GM12878 (cell line): ENCODE measurements around the gene TACC3. TPM values are rescaled to one million over a fixed set of nuclear protein-coding genes. Genes with fewer than 3 reads are reported as not detected.

Experiments used
- ATAC-seq: fragments of 200-7000 bp; cut with Tn5 transposase; 3 replicates; pipeline ENCODE4 v1.9.1; 2020; ENCODE audit warnings: mild to moderate bottlenecking, moderate library complexity
- BruUV-seq: library from RNA; stranded (reverse); fragments of 400-500 nt; replicated peaks from 2 replicates; lab custom pipeline; 2021; lab: Mats Ljungman, UMichigan
- CTCF ChIA-PET: fragments of 300-600 bp; sonication (Branson Sonifier 250); formaldehyde crosslinking; extraction: SDS; loops from one replicate; lab custom pipeline; 2021; ENCODE audit warnings: inconsistent platforms; lab: Yijun Ruan, JAX
- POLR2A ChIA-PET: fragments of 350-600 bp; formaldehyde crosslinking; extraction: SDS; loops from one replicate; lab custom pipeline; 2021; ENCODE audit warnings: inconsistent platforms; lab: Charles Lee
- RAD21 ChIA-PET: fragments of 300-600 bp; sonication (Branson Sonifier 250); formaldehyde crosslinking; loops from one replicate; lab custom pipeline; 2023; ENCODE audit warnings: antibody characterized with exemption; ENCODE audit not compliant: unreplicated experiment; lab: Charles Lee
- SMC1A ChIA-PET: fragments of 300-600 bp; sonication (Branson Sonifier 250); formaldehyde crosslinking; loops from one replicate; lab custom pipeline; 2023; ENCODE audit not compliant: unreplicated experiment, uncharacterized antibody; lab: Charles Lee
- DNase-seq: peaks from one replicate; pipeline ENCODE4 v3.0.0-alpha.2; 2011; ENCODE audit warnings: low read depth, low spot score
- FAIRE-seq: peaks from 3 replicates; lab custom pipeline; 2011; peaks lifted over from hg19 to GRCh38; lab: Jason Lieb, UNC
- H2AFZ ChIP-seq: 2 replicates; pipeline ENCODE4 v1.6.0; 2011; ENCODE audit warnings: low read depth, low read length, control low read depth; ENCODE audit not compliant: control insufficient read depth
- H3K27ac ChIP-seq: 2 replicates; pipeline ENCODE4 v1.5.1; 2011; ENCODE audit warnings: control low read depth; ENCODE audit not compliant: control insufficient read depth, insufficient read depth
- H3K27me3 ChIP-seq, 2 experiments: replicated peaks in 1 of 2; 2 replicates each; pipeline versions ENCODE4 v1.6.0 to v1.6.1; 2011; ENCODE audit warnings: low read length in 1 of 2; ENCODE audit not compliant: control insufficient read depth in 2 of 2, insufficient read depth in 2 of 2
- H3K36me3 ChIP-seq, 2 experiments: 2 replicates each; pipeline ENCODE4 v1.5.1; 2011; ENCODE audit warnings: low read length in 1 of 2; ENCODE audit not compliant: control insufficient read depth in 2 of 2, insufficient read depth in 2 of 2
- H3K4me1 ChIP-seq: 2 replicates; pipeline ENCODE4 v1.6.1; 2011; ENCODE audit warnings: mild to moderate bottlenecking, low read length, moderate library complexity, mixed read lengths; ENCODE audit not compliant: control insufficient read depth, insufficient read depth
- H3K4me2 ChIP-seq: 2 replicates; pipeline ENCODE4 v1.6.0; 2011; ENCODE audit warnings: control low read depth; ENCODE audit not compliant: control insufficient read depth, insufficient read depth
- H3K4me3 ChIP-seq: fragments of 200-600 bp; sonication (generic); 2 replicates; pipeline ENCODE4 v1.5.1; 2016
- H3K79me2 ChIP-seq: 2 replicates; pipeline ENCODE4 v1.6.0; 2011; ENCODE audit warnings: low read length; ENCODE audit not compliant: control insufficient read depth, insufficient read depth
- H3K9ac ChIP-seq: 2 replicates; pipeline ENCODE4 v1.8.0; 2011; ENCODE audit warnings: low read length, control low read depth, mixed read lengths; ENCODE audit not compliant: control insufficient read depth, insufficient read depth
- H3K9me3 ChIP-seq: replicated peaks from 3 replicates; pipeline ENCODE4 v1.5.1; 2011; ENCODE audit warnings: mild to moderate bottlenecking, low read length; ENCODE audit not compliant: control insufficient read depth, insufficient read depth
- H4K20me1 ChIP-seq: 2 replicates; pipeline ENCODE4 v1.6.0; 2011; ENCODE audit not compliant: control insufficient read depth, insufficient read depth
- ESRRA ChIP-seq: IDR thresholded peaks from 2 replicates; pipeline ENCODE4 v1.6.1; 2012; ENCODE audit warnings: mild to moderate bottlenecking, low read length, improper control_type of control experiment
- ETV6 ChIP-seq, 2 experiments: fragments of 450-650 bp in 1 of 2; IDR thresholded peaks in 1 of 2; conservative IDR thresholded peaks in 1 of 2; 2 replicates each; pipeline ENCODE4 v1.6.1; 2014; ENCODE audit warnings: antibody characterized with exemption in 1 of 2, borderline replicate concordance in 1 of 2, low read depth in 1 of 2, mild to moderate bottlenecking in 1 of 2, moderate library complexity in 1 of 2
- HCFC1 ChIP-seq: fragments of 150-350 bp; IDR thresholded peaks from 2 replicates; pipeline ENCODE4 v1.6.1; 2014; ENCODE audit warnings: low read length
- KDM1A ChIP-seq: fragments of 200-600 bp; sonication (generic); IDR thresholded peaks from 2 replicates; pipeline ENCODE4 v1.6.1; 2016; ENCODE audit warnings: borderline replicate concordance
- KLF5 ChIP-seq: fragments of 450-650 bp; IDR thresholded peaks from 2 replicates; pipeline ENCODE4 v1.6.1; 2014; ENCODE audit warnings: mild to moderate bottlenecking; ENCODE audit not compliant: partially characterized antibody
- MEF2A ChIP-seq: IDR thresholded peaks from 2 replicates; pipeline ENCODE4 v1.6.1; 2011; ENCODE audit warnings: low read depth, mild to moderate bottlenecking, low read length, moderate library complexity; ENCODE audit not compliant: insufficient read depth
- MTA3 ChIP-seq: IDR thresholded peaks from 2 replicates; pipeline ENCODE4 v1.6.1; 2012; ENCODE audit warnings: low read length, inconsistent platforms, borderline replicate concordance
- NFIC ChIP-seq: IDR thresholded peaks from 2 replicates; pipeline ENCODE4 v1.6.1; 2012; ENCODE audit warnings: low read depth, mild to moderate bottlenecking, inconsistent platforms, low read length, moderate library complexity
- NFYB ChIP-seq: IDR thresholded peaks from 2 replicates; pipeline ENCODE4 v1.6.1; 2011; ENCODE audit warnings: low read depth, mild to moderate bottlenecking, low read length, improper control_type of control experiment, moderate library complexity; ENCODE audit not compliant: insufficient read depth
- PAX5 ChIP-seq: IDR thresholded peaks from 2 replicates; pipeline ENCODE4 v1.6.1; 2011; ENCODE audit warnings: low read depth, low read length, borderline replicate concordance
- POLR2A ChIP-seq: IDR thresholded peaks from 2 replicates; pipeline ENCODE4 v1.6.1; 2011; ENCODE audit warnings: low read depth, mild to moderate bottlenecking, low read length
- TBL1XR1 ChIP-seq: IDR thresholded peaks from 2 replicates; pipeline ENCODE4 v1.6.1; 2012; ENCODE audit warnings: low read depth, low read length, improper control_type of control experiment
- USF1 ChIP-seq: IDR thresholded peaks from 2 replicates; pipeline ENCODE4 v1.6.1; 2011; ENCODE audit warnings: borderline replicate concordance, low read depth, mild to moderate bottlenecking, moderate library complexity, mixed read lengths, low read length; ENCODE audit not compliant: insufficient read depth; ENCODE audit errors: extremely low read length
- ZBED1 ChIP-seq: IDR thresholded peaks from 2 replicates; pipeline ENCODE4 v1.6.1; 2016; ENCODE audit warnings: borderline replicate concordance
- ZNF207 ChIP-seq: fragments of 450-650 bp; IDR thresholded peaks from 2 replicates; pipeline ENCODE4 v1.6.1; 2014; ENCODE audit warnings: antibody characterized with exemption, mild to moderate bottlenecking, borderline replicate concordance
- WGBS: methylation state at CpG from one replicate; pipeline ENCODE4 v1.1.6; 2016; ENCODE audit warnings: low lambda C conversion rate; ENCODE audit not compliant: insufficient replicate concordance, insufficient coverage; ENCODE audit errors: missing lambda C conversion rate; 5-methylcytosine and 5-hydroxymethylcytosine counted together
- in situ Hi-C: fragments of 300-500 bp; cut with MboI; formaldehyde crosslinking; loops from 9 replicates; pipeline ENCODE4 v1.14.3; 2018; ENCODE audit warnings: mixed read lengths
- intact Hi-C: fragments of 100-400 bp; cut with micrococcal nuclease; formaldehyde crosslinking; loops from one replicate; pipeline ENCODE4 v1.14.2; 2022; ENCODE audit not compliant: unreplicated experiment
- polyA plus RNA-seq, 11 experiments: library from polyadenylated mRNA; depleted of rRNA in 4 of 11; unstranded in 6 of 11; stranded (reverse) in 5 of 11; fragments of >200 nt; fragmentation: Nextera tagmentation in 4 of 11; fragmentation: Illumina TruSeq in 1 of 11; extraction: Ambion mirVana in 4 of 11; extraction: Trizol in 1 of 11; gene quantifications; 1 replicate in 1 of 11; 2 replicates in 10 of 11; pipeline versions ENCODE4 v1.2.1 to v1.2.3, GENCODE V29; 2011 to 2016; ENCODE audit warnings: inconsistent platforms in 2 of 11, missing spikeins in 2 of 11, low read depth in 1 of 11
- total RNA-seq, 4 experiments: library from RNA; depleted of rRNA in 3 of 4; stranded (reverse); fragments of >200 nt in 3 of 4; fragmentation: Illumina TruSeq in 1 of 4; extraction: Trizol in 1 of 4; gene quantifications; 2 replicates each; pipeline versions ENCODE4 v1.2.1 to v1.2.3, GENCODE V29; 2013 to 2021

TACC3 gene
- total and polyA plus RNA-seq, 10 of the 15 experiments (the other 5 are each of a cell fraction or from before 2014, with no cell fraction given): 2.8 to 121 (median 73.3) TPM

- WGBS: 53% methylated on average over 10 of the region's 10 CpGs
- ChIA-PET CTCF (no interaction called here), RAD21 (no interaction called here), POLR2A (no interaction called here), SMC1A (no interaction called here)
- H3K9ac ChIP-seq: no peak overlapping the region
- H3K4me3 ChIP-seq: no peak overlapping the region
- H2AFZ ChIP-seq: no peak overlapping the region
- H3K4me2 ChIP-seq: no peak overlapping the region
- ATAC-seq (no peak), DNase-seq (no peak), FAIRE-seq (no peak)
- H3K4me1 ChIP-seq: no peaks in the 10 kb centered on the region
- no TSS peak for BruUV-seq
- H4K20me1 ChIP-seq: no peaks in the 10 kb centered on the region
- H3K36me3 ChIP-seq: no peaks in the 10 kb centered on the region
- no peaks in the 10 kb centered on the region for H3K9me3 ChIP-seq
- TF ChIP-seq KLF5: no peak
- no peak for TF ChIP-seq KDM1A
- TF ChIP-seq MEF2A: no peak
- no peak for TF ChIP-seq ZNF207
- no peak for TF ChIP-seq NFYB
- no peak for TF ChIP-seq ZBED1
- TF ChIP-seq ETV6 (conservative IDR thresholded peaks at IDR 0.05 in 1 of 2, IDR thresholded peaks at IDR 0.05 in 1 of 2; ENCODE audit: borderline replicate concordance in 1 of 2, low read depth in 1 of 2): no peak
- TF ChIP-seq PAX5: no peak
- TF ChIP-seq MTA3: no peak
- no peak for TF ChIP-seq POLR2A
- no peak for TF ChIP-seq NFIC
- TF ChIP-seq ESRRA: no peak
- no peak for TF ChIP-seq USF1
- TF ChIP-seq TBL1XR1: no peak
- TF ChIP-seq HCFC1: no peak
- no peaks in the 10 kb centered on the region for H3K79me2 ChIP-seq
- no peak overlapping the region for H3K27ac ChIP-seq
- no peaks in the 10 kb centered on the region for H3K27me3 ChIP-seq
- intact Hi-C loops: no loop called here
- in situ Hi-C loops: no loop called here
Measured at GRCh38 chr4:1675802-1676137, 45.6 kb upstream of the TACC3 start.
